Stomach smooth muscle (tissue), 2 donors: ENCODE measurements around the gene GLI1.

ENCODE experiments used
- H3K27ac ChIP-seq: one replicate; pipeline ENCODE4 v1.7.0; 2013; ENCODE audit warnings: mild to moderate bottlenecking, low read length, inconsistent platforms
- H3K27me3 ChIP-seq, 2 donors: one replicate each; pipeline ENCODE4 v1.7.0; 2013; ENCODE audit warnings: low read length in 2 of 2; ENCODE audit not compliant: insufficient read depth in 2 of 2, control insufficient read depth in 1 of 2
- H3K36me3 ChIP-seq, 2 donors: one replicate each; pipeline ENCODE4 v1.7.0; 2013; ENCODE audit warnings: low read length in 2 of 2; ENCODE audit not compliant: control insufficient read depth in 2 of 2, insufficient read depth in 2 of 2
- H3K4me1 ChIP-seq: one replicate; pipeline ENCODE4 v1.7.0; 2013; ENCODE audit warnings: low read length; ENCODE audit not compliant: control insufficient read depth, insufficient read depth
- H3K4me3 ChIP-seq, 2 donors: one replicate each; pipeline ENCODE4 v1.7.0; 2013; ENCODE audit warnings: low read length in 2 of 2
- H3K9ac ChIP-seq, 2 donors: one replicate each; pipeline ENCODE4 v1.7.0; 2013; ENCODE audit warnings: low read length in 2 of 2, mild to moderate bottlenecking in 1 of 2
- H3K9me3 ChIP-seq, 2 donors: one replicate each; pipeline ENCODE4 v1.7.0; 2013; ENCODE audit warnings: low read length in 2 of 2; ENCODE audit not compliant: control insufficient read depth in 2 of 2
- donor health status: healthy.
- donor health status: Pancreatic carcinoma.

GLI1 gene

GRCh38 chr12:57454213-57454565, 5.4 kb upstream of the GLI1 start:
- peaks cover 27% of the 10 kb centered on the region for H3K4me1 ChIP-seq
- H3K4me3 ChIP-seq = no peak overlapping the region
- H3K27ac ChIP-seq = no peak overlapping the region
- no peak overlapping the region for H3K9ac ChIP-seq
- H3K36me3 ChIP-seq = no peaks in the 10 kb centered on the region
- H3K27me3 ChIP-seq = peaks cover 3 to 7% of the 10 kb centered on the region in 2 donors
- no peaks in the 10 kb centered on the region for H3K9me3 ChIP-seq

GRCh38 chr12:57454566-57455373, 4.8 kb upstream of the GLI1 start, which contains the start of gene INHBE:
Gene INHBE, plus strand, starts transcription at chr12:57455307. Its CDS starts 230 bp downstream, at chr12:57455537.
- Histone ChIP-seq H3K9me3 (no peaks in the 10 kb centered on the region), H3K27me3 (peaks cover 3 to 7% of the 10 kb centered on the region in 2 donors), H3K36me3 (no peaks in the 10 kb centered on the region), H3K9ac (no peak within 1 kb of the TSS), H3K4me3 (no peak within 1 kb of the TSS), H3K27ac (no peak within 1 kb of the TSS), H3K4me1 (peaks cover 30% of the 10 kb centered on the region)

GRCh38 chr12:57455374-57456144, 4.0 kb upstream of the GLI1 start:
- no peak overlapping the region for H3K4me3 ChIP-seq
- no peaks in the 10 kb centered on the region for H3K36me3 ChIP-seq
- H3K9ac ChIP-seq = no peak overlapping the region
- peaks cover 3 to 7% of the 10 kb centered on the region in 2 donors for H3K27me3 ChIP-seq
- peaks cover 34% of the 10 kb centered on the region for H3K4me1 ChIP-seq
- H3K27ac ChIP-seq = no peak overlapping the region
- H3K9me3 ChIP-seq = no peaks in the 10 kb centered on the region

GRCh38 chr12:57456145-57456700, 3.4 kb upstream of the GLI1 start:
- peaks cover 41% of the 10 kb centered on the region for H3K4me1 ChIP-seq

GRCh38 chr12:57456737-57457490, 2.7 kb upstream of the GLI1 start:
- peaks cover 10 to 11% of the 10 kb centered on the region in 2 donors for H3K27me3 ChIP-seq
- no peak overlapping the region for H3K9ac ChIP-seq
- H3K9me3 ChIP-seq = no peaks in the 10 kb centered on the region
- no peaks in the 10 kb centered on the region for H3K36me3 ChIP-seq
- H3K27ac ChIP-seq = no peak overlapping the region
- no peak overlapping the region for H3K4me3 ChIP-seq
- peaks cover 38% of the 10 kb centered on the region for H3K4me1 ChIP-seq

More at GRCh38 chr12:57456145-57456700, 3.4 kb upstream of the GLI1 start:
- H3K4me3 ChIP-seq = no peak overlapping the region
- no peaks in the 10 kb centered on the region for H3K9me3 ChIP-seq
- peaks cover 9 to 10% of the 10 kb centered on the region in 2 donors for H3K27me3 ChIP-seq
- H3K9ac ChIP-seq = no peak overlapping the region
- no peak overlapping the region for H3K27ac ChIP-seq
- H3K36me3 ChIP-seq = no peaks in the 10 kb centered on the region

GRCh38 chr12:57458665-57459054, 925 bp upstream of the GLI1 start:
- Histone ChIP-seq H3K9me3 (no peaks in the 10 kb centered on the region), H3K4me3 (peak overlapping the region; percentile 88 to 96), H3K4me1 (peaks cover 35% of the 10 kb centered on the region), H3K9ac (peak overlapping the region; percentile 57 to 62), H3K36me3 (no peaks in the 10 kb centered on the region), H3K27me3 (peaks cover 10 to 11% of the 10 kb centered on the region in 2 donors), H3K27ac (peak overlapping the region; percentile 60)

GRCh38 chr12:57459055-57459749, 383 bp upstream of the GLI1 start:
- Histone ChIP-seq H3K4me3 (peak overlapping the region; percentile 88 to 96), H3K36me3 (no peaks in the 10 kb centered on the region), H3K9ac (peak overlapping the region; percentile 57 to 62), H3K27ac (peak overlapping the region; percentile 60), H3K27me3 (peaks cover 11 to 12% of the 10 kb centered on the region in 2 donors), H3K4me1 (peaks cover 35% of the 10 kb centered on the region), H3K9me3 (no peaks in the 10 kb centered on the region)

- Histone ChIP-seq H3K36me3 (no peaks in the 10 kb centered on the region), H3K4me1 (peaks cover 35% of the 10 kb centered on the region), H3K4me3 (peak overlapping the region in 1 of 2 donors; percentile 66), H3K9me3 (no peaks in the 10 kb centered on the region), H3K27me3 (peaks cover 11% of the 10 kb centered on the region in 2 donors), H3K9ac (no peak overlapping the region), H3K27ac (no peak overlapping the region)
These were observed 841 bp downstream of the GLI1 start for GRCh38 chr12:57460468-57460784.

- peaks cover 8% of the 10 kb centered on the region in 2 donors for H3K27me3 ChIP-seq
- no peaks in the 10 kb centered on the region for H3K36me3 ChIP-seq
- H3K4me1 ChIP-seq = peaks cover 35% of the 10 kb centered on the region
- peak overlapping the region; percentile 41 for H3K27ac ChIP-seq
- no peaks in the 10 kb centered on the region for H3K9me3 ChIP-seq
- H3K4me3 ChIP-seq = peak overlapping the region; percentile 51 to 66
- H3K9ac ChIP-seq = peak overlapping the region; percentile 9 to 21
These were observed 1.3 kb downstream of the GLI1 start for GRCh38 chr12:57460841-57461275.
